ENCODE data around the gene SHROOM2. TPM values are rescaled to one million over a fixed set of nuclear protein-coding genes. Genes with fewer than 3 reads are reported as not detected.

Gene SHROOM2
- total and polyA plus RNA-seq, 9 of the 15 experiments (the other 6 are each of a cell fraction or from before 2014, with no cell fraction given) = not detected

DNA sequence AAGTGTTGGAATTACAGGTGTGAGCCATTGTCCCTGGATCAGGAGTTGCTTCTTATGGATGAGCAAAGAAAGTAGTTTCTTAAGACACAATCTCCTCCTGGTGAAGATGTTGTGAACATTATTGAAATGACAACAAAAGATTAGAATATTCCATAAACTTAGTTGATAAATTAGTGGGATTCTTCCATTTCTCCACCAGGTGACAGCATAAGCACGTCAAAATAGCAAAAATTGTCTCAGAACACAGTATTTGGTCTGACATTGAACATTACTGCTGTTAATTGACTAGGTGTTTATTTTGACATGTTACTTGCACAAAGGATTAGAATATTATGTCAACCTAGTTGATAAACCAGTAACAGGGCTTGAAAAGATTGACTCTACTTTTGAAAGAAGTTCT lies 202.5 kb downstream of the SHROOM2 start (continued):
- TF ChIP-seq CCNT2 (IDR thresholded peaks at IDR 0.05; ENCODE audit: borderline replicate concordance, extremely low read depth, insufficient read length, low read depth, low read length) (no peak), SRF (CRISPR knock-in tag; IDR thresholded peaks at IDR 0.05) (no peak), LARP7 (IDR thresholded peaks at IDR 0.05) (no peak), ZNF212 (CRISPR knock-in tag; IDR thresholded peaks at IDR 0.05) (no peak), RAD21 (CRISPR knock-in tag; conservative IDR thresholded peaks at IDR 0.05 in 1 of 2, IDR thresholded peaks at IDR 0.05 in 1 of 2) (peak; percentile 32 to 63; a peak in 3 of 4 replicates), ZNF445 (CRISPR knock-in tag; IDR thresholded peaks at IDR 0.05; ENCODE audit: low read depth) (no peak), NCOA1 (IDR thresholded peaks at IDR 0.05; ENCODE audit: low read depth) (no peak), ZNF778 (CRISPR knock-in tag; IDR thresholded peaks at IDR 0.05) (no peak), SAFB2 (IDR thresholded peaks at IDR 0.05; ENCODE audit: borderline replicate concordance, low read depth, low read length, severe bottlenecking) (no peak), ZBTB7A (IDR thresholded peaks at IDR 0.05; ENCODE audit: borderline replicate concordance, control insufficient read depth, low read depth, low read length) (no peak)
- TF ChIP-seq, protein P1, sequence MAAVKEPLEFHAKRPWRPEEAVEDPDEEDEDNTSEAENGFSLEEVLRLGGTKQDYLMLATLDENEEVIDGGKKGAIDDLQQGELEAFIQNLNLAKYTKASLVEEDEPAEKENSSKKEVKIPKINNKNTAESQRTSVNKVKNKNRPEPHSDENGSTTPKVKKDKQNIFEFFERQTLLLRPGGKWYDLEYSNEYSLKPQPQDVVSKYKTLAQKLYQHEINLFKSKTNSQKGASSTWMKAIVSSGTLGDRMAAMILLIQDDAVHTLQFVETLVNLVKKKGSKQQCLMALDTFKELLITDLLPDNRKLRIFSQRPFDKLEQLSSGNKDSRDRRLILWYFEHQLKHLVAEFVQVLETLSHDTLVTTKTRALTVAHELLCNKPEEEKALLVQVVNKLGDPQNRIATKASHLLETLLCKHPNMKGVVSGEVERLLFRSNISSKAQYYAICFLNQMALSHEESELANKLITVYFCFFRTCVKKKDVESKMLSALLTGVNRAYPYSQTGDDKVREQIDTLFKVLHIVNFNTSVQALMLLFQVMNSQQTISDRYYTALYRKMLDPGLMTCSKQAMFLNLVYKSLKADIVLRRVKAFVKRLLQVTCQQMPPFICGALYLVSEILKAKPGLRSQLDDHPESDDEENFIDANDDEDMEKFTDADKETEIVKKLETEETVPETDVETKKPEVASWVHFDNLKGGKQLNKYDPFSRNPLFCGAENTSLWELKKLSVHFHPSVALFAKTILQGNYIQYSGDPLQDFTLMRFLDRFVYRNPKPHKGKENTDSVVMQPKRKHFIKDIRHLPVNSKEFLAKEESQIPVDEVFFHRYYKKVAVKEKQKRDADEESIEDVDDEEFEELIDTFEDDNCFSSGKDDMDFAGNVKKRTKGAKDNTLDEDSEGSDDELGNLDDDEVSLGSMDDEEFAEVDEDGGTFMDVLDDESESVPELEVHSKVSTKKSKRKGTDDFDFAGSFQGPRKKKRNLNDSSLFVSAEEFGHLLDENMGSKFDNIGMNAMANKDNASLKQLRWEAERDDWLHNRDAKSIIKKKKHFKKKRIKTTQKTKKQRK (IDR thresholded peaks at IDR 0.05; ENCODE audit: borderline replicate concordance, low read depth, low read length) = no peak
- TF ChIP-seq, protein P2, sequence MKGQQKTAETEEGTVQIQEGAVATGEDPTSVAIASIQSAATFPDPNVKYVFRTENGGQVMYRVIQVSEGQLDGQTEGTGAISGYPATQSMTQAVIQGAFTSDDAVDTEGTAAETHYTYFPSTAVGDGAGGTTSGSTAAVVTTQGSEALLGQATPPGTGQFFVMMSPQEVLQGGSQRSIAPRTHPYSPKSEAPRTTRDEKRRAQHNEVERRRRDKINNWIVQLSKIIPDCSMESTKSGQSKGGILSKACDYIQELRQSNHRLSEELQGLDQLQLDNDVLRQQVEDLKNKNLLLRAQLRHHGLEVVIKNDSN (CRISPR knock-in tag; IDR thresholded peaks at IDR 0.05) = no peak
- TF ChIP-seq, protein P3, sequence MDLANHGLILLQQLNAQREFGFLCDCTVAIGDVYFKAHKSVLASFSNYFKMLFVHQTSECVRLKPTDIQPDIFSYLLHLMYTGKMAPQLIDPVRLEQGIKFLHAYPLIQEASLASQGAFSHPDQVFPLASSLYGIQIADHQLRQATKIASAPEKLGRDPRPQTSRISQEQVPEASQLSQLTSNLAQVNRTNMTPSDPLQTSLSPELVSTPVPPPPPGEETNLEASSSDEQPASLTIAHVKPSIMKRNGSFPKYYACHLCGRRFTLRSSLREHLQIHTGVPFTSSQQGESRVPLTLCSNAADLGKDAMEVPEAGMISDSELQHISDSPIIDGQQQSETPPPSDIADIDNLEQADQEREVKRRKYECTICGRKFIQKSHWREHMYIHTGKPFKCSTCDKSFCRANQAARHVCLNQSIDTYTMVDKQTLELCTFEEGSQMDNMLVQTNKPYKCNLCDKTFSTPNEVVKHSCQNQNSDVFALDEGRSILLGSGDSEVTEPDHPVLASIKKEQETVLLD (IDR thresholded peaks at IDR 0.05) = no peak
- TF ChIP-seq, protein P4, sequence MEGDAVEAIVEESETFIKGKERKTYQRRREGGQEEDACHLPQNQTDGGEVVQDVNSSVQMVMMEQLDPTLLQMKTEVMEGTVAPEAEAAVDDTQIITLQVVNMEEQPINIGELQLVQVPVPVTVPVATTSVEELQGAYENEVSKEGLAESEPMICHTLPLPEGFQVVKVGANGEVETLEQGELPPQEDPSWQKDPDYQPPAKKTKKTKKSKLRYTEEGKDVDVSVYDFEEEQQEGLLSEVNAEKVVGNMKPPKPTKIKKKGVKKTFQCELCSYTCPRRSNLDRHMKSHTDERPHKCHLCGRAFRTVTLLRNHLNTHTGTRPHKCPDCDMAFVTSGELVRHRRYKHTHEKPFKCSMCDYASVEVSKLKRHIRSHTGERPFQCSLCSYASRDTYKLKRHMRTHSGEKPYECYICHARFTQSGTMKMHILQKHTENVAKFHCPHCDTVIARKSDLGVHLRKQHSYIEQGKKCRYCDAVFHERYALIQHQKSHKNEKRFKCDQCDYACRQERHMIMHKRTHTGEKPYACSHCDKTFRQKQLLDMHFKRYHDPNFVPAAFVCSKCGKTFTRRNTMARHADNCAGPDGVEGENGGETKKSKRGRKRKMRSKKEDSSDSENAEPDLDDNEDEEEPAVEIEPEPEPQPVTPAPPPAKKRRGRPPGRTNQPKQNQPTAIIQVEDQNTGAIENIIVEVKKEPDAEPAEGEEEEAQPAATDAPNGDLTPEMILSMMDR (IDR thresholded peaks at IDR 0.05 in 2 of 3, conservative IDR thresholded peaks at IDR 0.05 in 1 of 3; ENCODE audit: insufficient read depth in 2 of 3, low read depth in 1 of 3, low read length in 3 of 3) = peak in 2 of 3 experiments; percentile 46 to 52; a peak in 3 of 6 replicates
- TF ChIP-seq, protein P5, sequence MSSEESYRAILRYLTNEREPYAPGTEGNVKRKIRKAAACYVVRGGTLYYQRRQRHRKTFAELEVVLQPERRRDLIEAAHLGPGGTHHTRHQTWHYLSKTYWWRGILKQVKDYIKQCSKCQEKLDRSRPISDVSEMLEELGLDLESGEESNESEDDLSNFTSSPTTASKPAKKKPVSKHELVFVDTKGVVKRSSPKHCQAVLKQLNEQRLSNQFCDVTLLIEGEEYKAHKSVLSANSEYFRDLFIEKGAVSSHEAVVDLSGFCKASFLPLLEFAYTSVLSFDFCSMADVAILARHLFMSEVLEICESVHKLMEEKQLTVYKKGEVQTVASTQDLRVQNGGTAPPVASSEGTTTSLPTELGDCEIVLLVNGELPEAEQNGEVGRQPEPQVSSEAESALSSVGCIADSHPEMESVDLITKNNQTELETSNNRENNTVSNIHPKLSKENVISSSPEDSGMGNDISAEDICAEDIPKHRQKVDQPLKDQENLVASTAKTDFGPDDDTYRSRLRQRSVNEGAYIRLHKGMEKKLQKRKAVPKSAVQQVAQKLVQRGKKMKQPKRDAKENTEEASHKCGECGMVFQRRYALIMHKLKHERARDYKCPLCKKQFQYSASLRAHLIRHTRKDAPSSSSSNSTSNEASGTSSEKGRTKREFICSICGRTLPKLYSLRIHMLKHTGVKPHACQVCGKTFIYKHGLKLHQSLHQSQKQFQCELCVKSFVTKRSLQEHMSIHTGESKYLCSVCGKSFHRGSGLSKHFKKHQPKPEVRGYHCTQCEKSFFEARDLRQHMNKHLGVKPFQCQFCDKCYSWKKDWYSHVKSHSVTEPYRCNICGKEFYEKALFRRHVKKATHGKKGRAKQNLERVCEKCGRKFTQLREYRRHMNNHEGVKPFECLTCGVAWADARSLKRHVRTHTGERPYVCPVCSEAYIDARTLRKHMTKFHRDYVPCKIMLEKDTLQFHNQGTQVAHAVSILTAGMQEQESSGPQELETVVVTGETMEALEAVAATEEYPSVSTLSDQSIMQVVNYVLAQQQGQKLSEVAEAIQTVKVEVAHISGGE (CRISPR knock-in tag; IDR thresholded peaks at IDR 0.05) = no peak
